HG03135 (cell line): ENCODE measurements around the gene MPP7.
"Not testable (repeated sequence)": the region's sequence is repeated elsewhere in the genome, so short reads cannot be mapped to it uniquely, and the experiment has no call there.

Source experiments
- ATAC-seq: cut with Tn5 transposase; IDR thresholded peaks from one replicate; pipeline ENCODE4 v1.9.1; 2021; ENCODE audit warnings: mild to moderate bottlenecking, moderate library complexity; ENCODE audit not compliant: unreplicated experiment

MPP7 gene

DNA sequence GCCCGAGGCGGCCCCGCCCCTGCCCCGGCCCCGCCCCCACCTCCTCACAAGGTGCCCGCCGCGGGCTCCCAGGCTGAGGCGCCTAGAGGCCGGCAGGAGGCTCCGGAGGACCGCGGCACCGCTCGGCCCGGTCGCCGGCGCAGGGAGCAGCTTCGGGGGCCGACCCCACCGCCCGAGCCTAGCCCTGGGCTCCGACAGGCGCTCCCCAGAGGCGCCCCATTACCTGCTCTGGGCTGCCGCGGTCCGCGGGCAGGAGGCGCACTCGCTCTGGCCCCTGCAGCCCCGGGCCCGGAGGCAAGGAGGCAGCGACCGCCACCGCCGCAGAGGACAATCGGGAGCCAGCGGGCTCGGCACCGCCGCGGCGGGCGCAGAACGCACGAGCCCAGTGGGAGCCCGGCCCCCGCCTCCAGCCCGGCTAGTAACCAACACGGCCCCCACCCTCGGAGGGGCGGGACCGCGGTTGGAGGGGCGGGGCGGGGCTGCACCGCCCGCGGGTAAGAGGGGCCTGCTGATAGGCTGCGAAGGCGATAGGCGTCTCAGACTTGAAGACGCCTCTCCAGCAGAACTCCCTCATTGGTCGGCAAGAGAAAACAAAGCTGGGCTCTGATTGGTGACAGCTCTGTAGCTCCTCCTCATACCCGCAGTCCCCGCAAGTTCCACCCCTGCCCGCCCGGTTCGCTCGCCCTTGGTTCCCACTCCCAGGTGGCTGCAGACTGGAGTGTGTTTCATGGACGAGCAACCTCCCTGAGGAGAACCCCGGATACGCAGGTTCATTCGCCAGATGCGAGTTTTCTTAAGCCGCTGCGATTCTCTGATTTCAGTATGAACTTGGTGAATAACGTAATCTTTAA, at the start of gene MPP7:
MPP7 (minus strand) TSS at position 427 of the 851 bp plus-strand sequence. CDS start 64,460 bp downstream, outside the sequence.
- ATAC-seq, result peak; percentile 100

DNA sequence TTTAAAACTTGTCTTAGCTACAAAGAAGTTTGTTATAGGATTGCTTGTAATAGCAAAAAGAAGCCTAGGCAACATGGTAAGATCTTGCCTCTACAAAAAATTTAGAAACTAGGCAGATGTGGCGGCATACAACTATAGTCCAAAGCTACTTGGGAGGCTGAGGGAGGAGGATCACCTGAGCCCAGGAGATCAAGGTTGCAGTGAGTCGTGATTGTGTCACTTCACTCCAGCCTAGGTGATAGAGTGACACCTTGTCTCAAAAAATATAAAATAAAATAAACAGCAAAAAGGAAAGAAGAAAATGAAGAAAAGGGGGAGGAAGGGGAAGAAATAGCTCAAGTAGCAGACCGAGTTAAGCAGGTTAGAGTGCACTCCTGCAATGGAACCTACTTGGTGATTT, 47.0 kb upstream of the MPP7 start:
- no peak for ATAC-seq

DNA sequence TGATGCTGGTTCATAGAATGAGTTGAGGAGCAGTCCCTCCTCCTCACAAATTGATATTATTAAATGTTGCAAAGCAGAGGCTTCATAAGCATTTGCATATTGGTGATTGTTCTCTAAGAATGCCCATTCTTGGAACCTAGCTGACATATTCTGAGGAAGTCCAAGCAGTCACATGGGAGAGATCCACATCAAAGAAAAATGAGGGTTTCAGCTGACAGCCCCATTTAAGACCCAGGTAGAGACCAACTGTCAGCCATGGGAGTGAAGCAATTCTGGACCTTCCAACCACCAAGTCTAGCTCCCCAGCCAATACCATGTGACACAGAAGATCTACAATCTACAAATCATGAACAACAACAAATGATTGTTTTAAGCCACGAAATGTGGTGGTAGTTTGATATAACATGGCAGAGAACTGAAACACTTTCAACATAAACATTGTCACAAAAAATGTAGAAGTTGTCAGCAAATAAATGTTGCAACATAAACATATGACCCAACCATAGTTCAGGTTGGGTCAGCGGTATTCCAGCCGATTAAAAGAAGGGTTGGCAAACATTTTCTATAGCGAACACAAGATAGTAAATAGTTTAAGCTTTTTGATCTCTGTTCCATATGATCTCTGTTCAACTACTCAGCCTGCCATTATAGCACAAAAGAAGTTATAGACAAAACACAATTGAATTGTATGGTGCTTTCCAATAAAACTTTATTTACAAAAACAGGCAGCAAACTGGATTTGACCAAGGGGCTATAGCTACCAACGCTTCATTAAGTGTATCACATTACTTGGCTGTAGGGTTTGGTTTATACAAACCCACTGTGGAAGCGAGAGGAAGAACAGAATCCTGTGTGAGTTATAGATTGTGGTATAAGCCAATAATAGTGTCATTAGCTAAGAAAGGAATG, 41.4 kb upstream of the MPP7 start:
- no peak for ATAC-seq

DNA sequence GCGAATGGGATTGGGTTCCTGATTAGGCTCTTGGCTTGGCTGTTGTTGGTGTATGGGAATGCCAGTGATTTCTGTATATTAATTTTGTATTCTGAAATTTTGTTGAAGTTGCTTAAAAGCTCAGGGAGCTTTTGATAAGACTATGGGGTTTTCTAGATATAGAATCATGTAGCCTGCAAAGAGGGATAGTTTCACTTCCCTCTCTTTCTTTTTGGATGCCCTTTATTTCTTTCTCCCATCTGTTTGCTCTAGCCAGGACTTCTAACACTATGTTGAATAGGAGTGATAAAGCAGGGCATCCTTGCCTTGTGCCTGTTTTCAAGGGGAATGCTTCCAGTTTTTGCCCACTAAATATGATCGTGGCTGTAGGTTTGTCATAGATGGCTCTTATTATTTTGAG, 40.4 kb upstream of the MPP7 start:
- ATAC-seq, result no peak

GRCh38 chr10:28341679-28342078, 38.8 kb upstream of the MPP7 start:
- not testable (repeated sequence) for ATAC-seq

- no peak for ATAC-seq
These were observed 29.9 kb upstream of the MPP7 start for GRCh38 chr10:28332726-28333125.

- ATAC-seq, result no peak
These were observed 29.0 kb upstream of the MPP7 start for GRCh38 chr10:28331841-28332240.

DNA sequence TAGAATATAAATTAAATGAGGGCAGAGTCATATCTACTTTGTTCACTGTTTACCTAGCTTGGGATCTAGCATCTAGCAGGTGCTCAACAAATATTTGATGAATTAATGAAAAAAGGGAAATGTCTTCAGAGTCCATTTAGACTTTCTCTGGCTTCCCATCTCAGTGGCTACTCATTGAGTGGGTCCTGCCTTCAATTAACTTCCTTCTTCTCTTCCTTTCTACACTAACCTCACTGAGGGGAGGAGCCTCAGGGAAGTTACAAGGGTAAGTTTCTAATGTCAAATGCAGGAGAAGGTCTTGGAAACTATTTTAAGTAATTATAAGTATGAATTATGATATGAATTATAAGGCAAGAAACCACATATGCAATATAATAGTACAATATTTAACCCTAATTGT, 28.2 kb upstream of the MPP7 start:
- ATAC-seq, result no peak

GRCh38 chr10:28328346-28328745, 25.5 kb upstream of the MPP7 start:
- ATAC-seq, result no peak

DNA sequence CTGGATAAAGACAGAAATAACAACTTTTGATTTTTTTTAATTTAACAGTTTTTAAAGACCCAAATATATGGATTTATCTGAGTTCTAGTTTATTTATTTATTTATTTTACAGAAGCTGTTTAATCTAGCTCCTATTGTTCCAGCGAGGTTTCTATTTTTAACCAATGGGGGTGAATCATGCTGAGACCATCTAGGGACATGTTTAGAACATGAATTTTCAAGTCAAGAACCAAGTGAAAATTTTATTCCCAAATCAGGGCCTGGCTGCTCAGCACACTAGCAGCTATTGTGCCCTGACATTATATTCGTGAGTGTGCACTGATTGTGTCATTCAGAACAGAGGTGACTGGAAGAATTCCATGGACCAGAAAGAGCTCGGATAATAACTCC, 24.6 kb upstream of the MPP7 start:
- no peak for ATAC-seq

- no peak for ATAC-seq
These were observed 23.9 kb upstream of the MPP7 start for GRCh38 chr10:28326516-28327490.

GRCh38 chr10:28320799-28321198, 17.9 kb upstream of the MPP7 start:
- no peak for ATAC-seq

DNA sequence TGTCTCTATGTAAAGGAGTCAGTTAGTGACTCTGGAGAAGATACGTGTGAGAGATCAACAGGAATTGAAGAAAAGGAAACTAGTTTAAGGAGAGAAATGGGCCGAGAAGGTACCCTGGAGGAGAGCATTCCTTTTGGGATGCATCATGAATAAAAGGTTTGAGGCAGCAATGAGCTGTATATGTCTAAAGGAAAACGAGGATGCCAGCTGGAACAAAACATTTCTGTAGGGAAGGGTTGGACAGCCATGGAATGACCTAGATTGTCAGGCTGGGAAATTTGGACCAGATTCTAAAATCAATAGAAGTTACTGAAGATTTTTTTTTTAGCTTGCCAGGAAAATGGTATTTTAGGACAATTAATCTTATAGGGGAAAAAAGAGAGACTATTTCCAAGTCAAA, 17.2 kb upstream of the MPP7 start:
- no peak for ATAC-seq

GRCh38 chr10:28319061-28319460, 16.2 kb upstream of the MPP7 start:
- ATAC-seq, result not testable (repeated sequence)

- no peak for ATAC-seq
These were observed 15.8 kb upstream of the MPP7 start for GRCh38 chr10:28318626-28319025.

- ATAC-seq, result no peak
These were observed 14.9 kb upstream of the MPP7 start for GRCh38 chr10:28317760-28318159.

DNA sequence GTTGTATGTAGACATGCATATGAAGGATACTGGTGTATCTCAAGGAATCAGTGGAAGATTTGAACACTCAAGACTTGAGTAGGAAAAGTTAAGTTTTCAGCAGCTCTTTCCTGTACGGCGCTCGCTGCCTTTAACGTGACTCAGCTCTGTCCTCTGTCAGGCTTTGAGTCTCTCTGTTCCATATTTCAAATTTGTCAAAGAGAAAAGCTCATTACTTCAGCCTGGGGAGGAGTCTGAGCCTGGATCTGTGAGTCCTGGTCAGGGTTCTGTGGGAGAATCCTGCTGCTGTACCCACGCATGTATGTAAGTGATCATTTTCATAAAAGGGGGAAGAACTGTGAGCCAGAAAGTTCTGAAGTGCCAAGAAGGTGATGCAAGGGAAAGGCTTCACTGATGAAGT, 13.8 kb upstream of the MPP7 start:
- ATAC-seq, result no peak

DNA sequence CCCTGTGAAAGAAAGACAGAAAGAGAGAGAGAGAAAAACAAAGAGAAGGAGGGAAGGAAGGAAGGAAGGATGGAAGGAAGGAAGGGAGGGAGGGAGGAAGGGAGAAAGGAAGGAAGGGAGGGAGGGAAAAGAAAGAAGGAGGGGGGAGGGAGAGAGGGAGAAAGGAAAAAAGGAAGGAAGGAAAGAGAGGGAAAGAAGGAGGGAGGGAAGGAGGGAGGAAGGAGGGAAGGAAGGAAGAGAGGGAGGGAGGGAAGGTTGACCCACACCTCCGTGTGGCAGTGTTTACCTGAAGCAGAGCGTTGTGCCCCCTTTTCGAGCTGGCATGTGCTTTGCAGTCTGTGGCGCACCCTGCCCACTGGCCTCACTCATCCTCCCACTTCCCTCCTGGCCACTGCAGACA, 12.3 kb upstream of the MPP7 start:
- ATAC-seq, result no peak

DNA sequence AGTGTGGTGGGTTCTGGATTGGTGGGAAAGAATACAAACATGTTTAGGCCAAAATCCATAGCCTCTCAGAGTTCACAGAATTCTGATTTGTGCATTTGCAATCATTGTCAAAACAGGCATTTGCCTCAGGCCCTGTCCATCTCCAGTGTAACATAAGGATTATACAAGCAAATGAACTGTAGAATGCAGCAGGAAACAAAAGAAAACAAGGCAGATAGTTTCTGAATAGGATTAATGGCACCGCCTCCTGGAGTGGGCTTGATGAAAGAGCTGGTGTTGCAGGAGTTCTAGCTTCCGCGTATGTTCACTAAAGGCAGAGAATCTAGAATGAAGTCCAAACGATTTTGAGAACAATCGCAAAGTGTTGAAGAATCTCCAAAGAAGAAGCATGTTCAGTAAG, 11.3 kb upstream of the MPP7 start:
- ATAC-seq, result no peak

- ATAC-seq, result no peak
These were observed 9.7 kb upstream of the MPP7 start for GRCh38 chr10:28312572-28312971.

GRCh38 chr10:28311104-28311503, 8.2 kb upstream of the MPP7 start:
- ATAC-seq, result no peak
